ENCODE results near the gene CD40. TPM values are rescaled to one million over a fixed set of nuclear protein-coding genes. Genes with fewer than 3 reads are reported as not detected.

CD40 gene
- total and polyA plus RNA-seq, 2 of the 8 experiments (the other 6 are each of a cell fraction or from before 2014, with no cell fraction given): 14.5 to 18.8 TPM

DNA sequence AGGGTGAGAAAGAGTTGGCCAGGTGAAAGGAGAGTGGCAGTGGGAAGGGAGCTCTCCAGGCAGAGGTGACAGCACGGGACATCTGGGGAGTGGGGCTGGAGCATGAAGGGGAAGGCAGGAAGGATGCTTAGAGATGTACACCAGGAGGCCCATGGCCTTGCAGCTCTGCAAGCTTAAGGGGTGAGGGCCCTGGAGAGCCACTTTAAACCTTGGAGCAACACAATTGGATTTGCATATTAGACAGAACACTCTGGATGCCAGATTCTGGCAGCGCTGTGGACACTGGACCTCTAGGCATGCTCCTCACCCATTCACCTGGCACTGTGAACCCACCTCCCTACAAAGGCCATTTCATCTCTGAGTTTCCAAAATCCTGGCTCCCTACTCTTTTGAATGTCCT lies 3.7 kb upstream of the CD40 start:
- no peak overlapping the region for H4K5ac ChIP-seq (ENCODE audit: insufficient read length, low read depth, low read length)
- WGBS, 2 experiments (ENCODE audit: extremely low coverage in 1 of 2, insufficient coverage in 1 of 2, insufficient read length in 1 of 2, insufficient replicate concordance in 2 of 2, low coverage in 1 of 2, low lambda C conversion rate in 2 of 2, missing lambda C conversion rate in 1 of 2): 80% methylated on average over 2 of the region's 2 CpGs; no CpG with 5 or more reads in 1 of the 2 experiments
- DNase-seq (ENCODE audit: low read depth in 1 of 2, low spot score in 2 of 2) (no peak), FAIRE-seq (no peak)
- peaks cover 8% of the 10 kb centered on the region; the same call in 1 of the 2 replicates for H3K23me2 ChIP-seq (ENCODE audit: low read depth, low read length)
- no peak overlapping the region for H4K91ac ChIP-seq (replicated peaks; ENCODE audit: insufficient read length, low read length)
- H3K4me1 ChIP-seq (replicated peaks in 1 of 4; ENCODE audit: control insufficient read depth in 3 of 4, insufficient read depth in 4 of 4, low read length in 3 of 4): peaks cover 0 to 2% (median 0%) of the 10 kb centered on the region in 4 experiments; a peak in 2 of 7 replicates
- H4K8ac ChIP-seq (ENCODE audit: extremely low read depth, insufficient read depth, low read length): no peak overlapping the region
- no peak overlapping the region for H3K4me3 ChIP-seq (ENCODE audit: extremely low read depth in 1 of 4, insufficient read depth in 2 of 4, low read depth in 3 of 4, low read length in 4 of 4)
- no peaks in the 10 kb centered on the region for H4K20me1 ChIP-seq (replicated peaks in 1 of 2; ENCODE audit: control insufficient read depth in 1 of 2, insufficient read depth in 2 of 2, low read length in 2 of 2)
- no peak overlapping the region for H2AK5ac ChIP-seq (ENCODE audit: low read depth, low read length)
- ChIA-PET CTCF (ENCODE audit: partially characterized antibody) (interaction anchor here (1.8 kb wide), 1 partner anchor 153 kb away, joined by 4 read pairs; no protein-coding TSS in a partner anchor), POLR2A (ENCODE audit: partially characterized antibody) (interaction anchor here (0.8 to 0.9 kb wide), 2 partner anchors 9 to 26 kb away, joined by 3 read pairs; no protein-coding TSS in a partner anchor)
- H2BK20ac ChIP-seq (ENCODE audit: low read length): no peak overlapping the region
- no peak overlapping the region for H2BK120ac ChIP-seq (replicated peaks; ENCODE audit: low read depth, low read length)
- H3K14ac ChIP-seq (ENCODE audit: insufficient read length): no peak overlapping the region
- H2BK15ac ChIP-seq (ENCODE audit: low read length): no peak overlapping the region
- peaks cover 0 to 1% of the 10 kb centered on the region in 2 experiments; a peak in 1 of 4 replicates for H3K79me2 ChIP-seq (ENCODE audit: control insufficient read depth in 1 of 2, insufficient read depth in 2 of 2, low read length in 2 of 2)
- no peak overlapping the region for H3K4me2 ChIP-seq (ENCODE audit: insufficient read depth in 1 of 2, low read depth in 2 of 2, low read length in 2 of 2)
- H3K36me3 ChIP-seq (ENCODE audit: control insufficient read depth in 2 of 4, insufficient read depth in 4 of 4, low read length in 3 of 4): no peaks in the 10 kb centered on the region
- H2AFZ ChIP-seq (ENCODE audit: low read length): no peak overlapping the region
- no peak overlapping the region for H3K27ac ChIP-seq (ENCODE audit: low read depth, low read length)
- no peak overlapping the region for H2BK5ac ChIP-seq (ENCODE audit: low read depth, low read length)
- H3K9ac ChIP-seq (replicated peaks in 1 of 4; ENCODE audit: extremely low read depth in 1 of 4, low read depth in 3 of 4, low read length in 3 of 4): no peak overlapping the region
- no peak overlapping the region for H2BK12ac ChIP-seq (ENCODE audit: low read depth, low read length)
- no peak for TF ChIP-seq TAF7 (optimal IDR thresholded peaks at IDR 0.05; ENCODE audit: borderline replicate concordance, low read depth, low read length)
- no peak for TF ChIP-seq RNF2 (IDR thresholded peaks at IDR 0.05; ENCODE audit: borderline replicate concordance, low read depth, low read length, missing control alignments, poor library complexity, severe bottlenecking)
- TF ChIP-seq, protein P1, sequence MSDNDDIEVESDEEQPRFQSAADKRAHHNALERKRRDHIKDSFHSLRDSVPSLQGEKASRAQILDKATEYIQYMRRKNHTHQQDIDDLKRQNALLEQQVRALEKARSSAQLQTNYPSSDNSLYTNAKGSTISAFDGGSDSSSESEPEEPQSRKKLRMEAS (IDR thresholded peaks at IDR 0.05): no peak
- no peak for TF ChIP-seq TCF12 (IDR thresholded peaks at IDR 0.05; ENCODE audit: low read depth, low read length)
- TF ChIP-seq CEBPB (IDR thresholded peaks at IDR 0.05; ENCODE audit: low read depth, low read length): no peak
- no peak overlapping the region for H3K56ac ChIP-seq (replicated peaks; ENCODE audit: insufficient read length, low read depth, low read length)
- H3K23ac ChIP-seq (ENCODE audit: insufficient read length): no peak overlapping the region
- no peak overlapping the region for H3K18ac ChIP-seq (ENCODE audit: extremely low read depth, low read length)
- no peaks in the 10 kb centered on the region for H3K9me3 ChIP-seq (ENCODE audit: insufficient read depth in 2 of 2, low read depth in 1 of 2, low read length in 1 of 2)
- no peaks in the 10 kb centered on the region for H3K79me1 ChIP-seq (ENCODE audit: low read depth, low read length)
- H3K4ac ChIP-seq (replicated peaks; ENCODE audit: insufficient read length, low read depth, low read length): no peak overlapping the region
- H3K27me3 ChIP-seq (replicated peaks in 1 of 4; ENCODE audit: control insufficient read depth in 3 of 4, extremely low read depth in 1 of 4, insufficient read depth in 3 of 4, low read length in 3 of 4): peaks cover 2 to 25% (median 9%) of the 10 kb centered on the region in 4 experiments; a peak in 6 of 7 replicates

Measured in H1 (cell line).